NCI-H2196 treated with DMSO at 0.1 percent for 48 hours (cell line): Measurements from ENCODE around the gene OR10H1.
"Not testable (repeated sequence)": the region's sequence is repeated elsewhere in the genome, so short reads cannot be mapped to it uniquely, and the experiment has no call there.

Source experiments
- DNase-seq: peaks from one replicate; lab custom pipeline; 2025; ENCODE audit not compliant: unreplicated experiment; lab: John Stamatoyannopoulos, UW

Gene OR10H1, protein sequence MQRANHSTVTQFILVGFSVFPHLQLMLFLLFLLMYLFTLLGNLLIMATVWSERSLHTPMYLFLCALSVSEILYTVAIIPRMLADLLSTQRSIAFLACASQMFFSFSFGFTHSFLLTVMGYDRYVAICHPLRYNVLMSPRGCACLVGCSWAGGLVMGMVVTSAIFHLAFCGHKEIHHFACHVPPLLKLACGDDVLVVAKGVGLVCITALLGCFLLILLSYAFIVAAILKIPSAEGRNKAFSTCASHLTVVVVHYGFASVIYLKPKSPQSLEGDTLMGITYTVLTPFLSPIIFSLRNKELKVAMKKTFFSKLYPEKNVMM

DNA sequence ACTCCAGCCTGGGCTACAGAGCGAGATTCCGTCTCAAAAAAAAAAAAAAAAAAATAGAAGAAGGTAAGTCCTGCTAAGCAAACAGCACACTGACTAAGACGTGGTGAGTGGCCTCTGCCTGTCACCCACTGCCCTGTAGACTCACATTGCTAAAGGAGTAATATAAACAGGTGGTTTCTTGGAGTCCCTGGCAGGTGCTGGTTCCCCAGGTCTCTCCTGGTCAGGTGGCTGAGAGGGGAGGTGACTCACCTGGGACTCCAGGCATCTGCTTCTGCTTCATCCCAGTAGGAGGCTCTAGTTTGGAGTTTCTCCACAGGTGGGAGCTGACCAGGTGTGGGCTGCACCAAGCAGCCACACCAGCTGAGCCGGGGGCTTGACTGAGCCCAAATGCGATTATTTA is at the start of gene OR10H1:
OR10H1 (minus strand) TSS at position 359 of the 400 bp plus-strand sequence. CDS start 7,627 bp downstream, outside the sequence.
- peak; percentile 20 for DNase-seq

DNA sequence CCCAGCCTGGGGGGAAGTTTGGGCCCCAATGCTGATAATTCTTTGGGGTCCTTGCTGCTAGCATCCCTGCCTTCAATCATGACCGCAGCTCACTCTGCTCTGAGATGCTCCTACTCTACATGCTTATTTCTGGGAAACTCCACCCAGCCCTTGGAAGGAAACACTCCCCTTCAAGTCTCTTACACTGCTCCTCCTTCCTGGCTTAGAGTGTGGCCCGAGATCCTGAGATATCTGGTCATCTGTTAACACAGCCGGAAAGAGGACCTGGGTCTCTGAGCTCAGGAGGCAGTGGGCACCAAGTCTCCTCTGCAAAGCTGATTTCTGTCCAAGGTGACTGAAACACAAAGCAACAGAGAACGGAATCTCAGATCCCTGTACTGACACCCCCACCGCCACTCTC is 49.4 kb upstream of the OR10H1 start:
- no peak for DNase-seq

DNA sequence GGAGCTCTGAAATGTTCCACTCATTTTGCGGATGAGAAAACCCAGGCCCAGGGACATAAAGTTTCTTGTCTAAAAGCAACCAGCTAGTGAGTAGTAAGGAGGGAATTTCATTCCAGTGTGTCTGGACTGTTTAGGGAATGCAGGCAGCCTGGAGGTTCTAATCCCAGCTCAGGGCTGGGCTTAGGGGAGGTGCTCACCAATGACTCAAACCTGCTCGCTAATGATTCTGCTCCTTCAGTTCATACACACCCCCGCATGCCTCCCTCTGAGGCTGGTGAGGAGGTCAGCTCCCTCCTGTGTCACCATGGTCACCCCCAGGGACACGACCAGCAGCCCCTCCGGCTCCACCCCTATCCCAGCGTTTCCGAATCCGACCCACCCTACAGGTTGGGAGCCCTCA is 47.8 kb upstream of the OR10H1 start:
- no peak for DNase-seq

DNA sequence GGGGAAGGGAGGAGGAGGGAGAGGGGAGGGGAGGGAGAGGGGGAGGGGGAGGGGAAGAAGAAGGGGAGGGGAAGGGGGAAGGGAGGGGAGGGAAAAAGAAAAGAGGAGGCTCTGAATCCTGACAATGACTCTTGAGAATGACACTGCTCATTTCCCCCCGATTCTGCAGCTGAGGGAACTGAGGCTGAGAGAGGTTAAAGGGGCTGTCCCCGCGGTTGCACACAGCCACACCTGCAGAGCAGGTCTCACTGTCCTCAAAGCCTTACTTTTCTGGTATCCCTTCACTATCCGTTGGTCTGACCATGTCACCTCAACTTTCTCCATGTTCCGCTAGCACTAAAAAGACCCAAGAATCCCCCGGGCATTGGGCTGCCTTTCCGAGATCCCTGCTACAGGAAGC is 47.0 kb upstream of the OR10H1 start:
- DNase-seq, result no peak

DNA sequence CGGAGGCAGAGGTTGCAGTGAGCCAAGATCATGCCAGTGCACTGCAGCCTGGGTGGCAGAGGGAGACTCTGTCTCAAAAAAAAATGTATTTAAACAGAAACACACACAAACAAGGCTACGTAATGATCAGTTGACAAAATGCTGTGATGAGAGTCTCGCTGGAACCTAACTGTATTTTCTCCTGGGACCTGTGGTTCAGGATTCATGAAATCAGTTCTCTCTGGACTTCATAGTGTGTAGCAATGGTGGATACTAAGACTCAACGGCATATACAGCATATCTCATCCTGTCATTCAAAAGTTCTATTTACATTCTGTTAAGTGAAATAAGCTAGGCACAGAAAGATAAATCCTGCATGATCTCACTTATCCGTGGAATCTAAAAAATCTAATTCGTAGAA is 45.1 kb upstream of the OR10H1 start:
- no peak for DNase-seq

DNA sequence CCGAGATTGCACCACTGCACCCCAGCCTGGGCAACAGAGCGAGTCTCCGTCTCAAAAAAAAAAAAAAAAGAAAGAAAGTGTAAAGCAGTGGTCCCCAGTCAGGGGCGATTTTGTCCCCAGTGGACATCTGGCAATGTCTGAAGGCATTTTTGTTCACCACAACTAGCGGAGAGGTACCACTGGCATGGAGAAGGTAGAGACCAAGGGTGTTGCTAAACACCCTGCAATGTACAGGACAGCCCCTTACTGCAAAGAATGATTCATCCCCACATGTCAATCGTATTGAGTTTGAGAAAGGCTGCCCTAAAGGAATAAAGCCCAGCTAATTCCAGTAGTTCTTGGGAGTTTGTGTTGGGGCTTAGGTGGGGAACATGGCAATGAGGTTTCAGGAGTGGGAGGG is 43.7 kb upstream of the OR10H1 start:
- no peak for DNase-seq

DNA sequence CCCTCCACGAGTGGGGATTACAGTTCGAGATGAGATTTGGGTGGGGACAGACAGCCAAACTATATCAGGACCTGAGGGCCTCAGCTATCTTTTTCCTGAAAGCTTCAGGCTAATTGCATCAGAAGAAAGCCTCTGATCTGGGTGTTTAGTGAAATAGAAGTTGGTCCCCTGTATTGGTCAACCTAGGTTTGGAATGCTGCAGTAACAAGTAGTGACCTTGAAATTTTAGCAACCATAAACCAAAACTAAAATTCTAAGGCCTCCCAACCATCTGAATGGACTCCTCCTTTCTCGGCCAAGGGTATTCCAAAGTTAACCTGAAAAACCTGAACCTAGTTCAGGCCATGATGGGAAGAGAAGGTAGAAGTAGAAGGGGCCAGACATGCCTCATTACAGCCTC is 34.9 kb upstream of the OR10H1 start:
- no peak for DNase-seq

DNA sequence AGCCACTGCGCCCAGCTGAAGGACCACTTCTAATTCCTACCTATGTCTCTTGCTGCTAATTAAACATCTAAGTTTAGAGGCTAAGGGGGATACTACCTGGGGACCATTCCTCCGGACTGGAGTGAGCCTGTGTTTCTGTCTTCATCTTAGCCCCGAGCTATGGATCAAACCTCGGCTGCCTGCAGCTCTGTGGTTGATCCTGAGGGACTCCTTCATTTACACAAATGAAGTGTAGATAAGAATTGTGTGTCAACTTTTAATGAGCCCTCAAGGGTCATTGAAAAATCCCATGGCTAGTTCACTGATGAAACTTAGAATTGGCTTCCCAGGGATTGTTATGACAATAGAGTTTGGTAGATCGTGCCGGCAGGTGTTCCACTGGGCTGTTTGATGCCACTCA is 31.5 kb upstream of the OR10H1 start:
- DNase-seq, result no peak

DNA sequence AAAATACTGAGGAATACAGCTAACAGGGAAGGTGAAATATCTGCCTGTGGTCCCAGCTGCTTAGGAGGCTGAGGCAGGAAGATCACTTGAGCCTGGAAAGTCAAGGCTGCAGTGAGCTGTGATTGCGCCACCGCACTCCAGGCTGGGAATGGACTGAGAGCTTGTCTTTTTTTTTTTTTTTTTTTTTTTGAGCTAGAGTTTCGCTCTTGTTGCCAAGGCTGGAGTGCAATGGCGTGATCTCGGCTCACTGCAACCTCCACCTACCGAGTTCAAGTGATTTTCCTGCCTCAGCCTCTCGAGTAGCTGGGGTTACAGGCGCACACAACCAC is 28.4 kb upstream of the OR10H1 start:
- not testable (repeated sequence) for DNase-seq

DNA sequence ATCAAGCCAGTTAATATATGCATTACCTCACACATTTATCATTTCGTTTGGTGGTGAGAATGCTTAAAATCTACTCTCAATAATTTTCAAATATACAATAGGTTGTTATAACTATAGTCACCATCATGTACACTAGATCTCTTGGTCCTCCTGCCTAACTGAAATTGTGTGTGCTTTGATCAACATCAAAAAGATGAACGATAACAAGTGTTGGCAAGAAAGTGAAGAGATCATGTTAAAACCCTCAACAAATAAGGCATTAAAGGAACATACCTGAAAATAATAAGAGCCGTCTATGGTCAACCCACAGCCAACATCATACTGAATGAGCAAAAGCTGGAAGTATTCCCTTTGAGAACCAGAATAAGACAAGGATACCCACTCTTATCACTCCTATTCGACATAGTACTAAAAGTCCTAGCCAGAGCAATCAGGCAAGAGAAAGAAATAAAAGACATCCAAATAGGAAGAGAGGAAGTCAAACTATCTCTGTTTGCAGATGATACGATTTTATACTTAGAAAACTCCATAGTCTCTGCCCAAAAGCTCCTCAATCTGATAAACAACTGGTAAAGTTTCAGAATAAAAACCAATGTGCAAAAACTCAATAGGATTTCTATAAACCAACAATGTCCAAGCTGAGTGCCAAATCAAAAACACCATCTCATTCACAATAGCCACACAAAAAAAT is 27.9 kb upstream of the OR10H1 start:
- no peak for DNase-seq

DNA sequence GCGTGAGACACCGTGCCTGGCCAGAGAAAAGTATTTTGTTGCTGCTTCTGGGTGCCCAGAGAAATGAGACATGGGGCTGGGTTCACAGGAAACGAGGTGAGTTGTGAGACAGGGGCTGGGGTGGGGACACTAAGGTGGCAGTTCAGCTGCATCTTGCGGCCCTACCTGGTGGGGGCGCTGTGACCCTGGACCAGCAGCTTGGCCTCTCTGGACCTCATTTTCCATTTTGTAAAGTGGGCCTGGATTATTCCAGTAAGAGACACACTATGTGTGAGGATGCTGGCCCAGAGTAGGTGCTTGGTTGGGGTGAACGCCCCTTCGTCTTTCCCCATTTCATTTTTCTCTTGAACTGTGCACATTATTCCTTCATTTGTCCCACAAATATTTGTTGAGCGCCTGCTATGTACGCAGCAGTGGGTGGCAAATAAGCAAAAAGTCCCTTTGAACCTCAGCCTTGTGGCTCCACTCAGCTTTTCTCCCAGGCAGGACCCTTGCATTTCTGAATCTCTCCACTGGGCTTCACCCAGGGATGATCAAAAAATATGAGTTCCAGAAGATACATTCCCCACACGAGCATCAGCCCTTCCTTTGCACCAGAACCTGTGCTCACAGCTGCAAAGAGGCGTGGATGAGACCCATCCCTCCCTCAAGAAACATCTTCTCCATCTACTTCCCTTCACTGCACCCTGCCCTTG is 26.6 kb upstream of the OR10H1 start:
- no peak for DNase-seq

DNA sequence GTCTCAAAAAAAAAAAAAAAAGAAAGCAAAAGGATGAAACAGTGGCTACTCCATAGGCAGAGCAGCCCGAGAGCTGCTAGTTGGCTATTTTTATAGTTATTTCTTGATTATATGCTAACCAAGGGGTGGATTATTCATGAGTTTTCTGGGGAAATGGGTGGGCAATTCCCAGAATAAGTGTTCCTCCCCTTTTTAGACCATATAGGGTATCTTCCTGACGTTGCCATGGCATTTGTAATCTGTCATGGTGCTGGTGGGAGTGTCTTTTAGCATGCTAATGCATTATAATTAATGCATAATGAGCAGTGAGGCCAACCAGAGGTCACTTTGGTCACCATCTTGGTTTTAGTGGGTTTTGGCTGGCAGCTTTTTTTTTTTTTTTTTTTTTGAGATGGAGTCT is 25.4 kb upstream of the OR10H1 start:
- no peak for DNase-seq

DNA sequence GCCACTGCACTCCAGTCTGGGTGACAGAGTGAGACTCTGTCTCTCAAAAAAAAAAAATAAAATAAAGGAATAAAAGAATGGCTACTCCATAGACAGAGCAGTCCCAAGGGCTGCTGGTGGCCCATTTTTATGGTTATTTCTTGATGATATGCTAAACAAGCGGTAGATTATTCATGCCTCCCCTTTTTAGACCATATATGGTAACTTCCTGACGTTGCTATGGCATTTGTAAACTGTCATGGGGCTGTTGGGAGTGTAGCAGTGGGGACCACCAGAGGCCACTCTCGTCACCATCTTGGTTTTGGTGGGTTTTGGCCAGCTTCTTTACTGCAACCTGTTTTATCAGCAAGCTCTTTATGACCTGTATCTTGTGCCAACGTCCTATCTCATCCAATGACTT is 24.4 kb upstream of the OR10H1 start:
- not testable (repeated sequence) for DNase-seq

DNA sequence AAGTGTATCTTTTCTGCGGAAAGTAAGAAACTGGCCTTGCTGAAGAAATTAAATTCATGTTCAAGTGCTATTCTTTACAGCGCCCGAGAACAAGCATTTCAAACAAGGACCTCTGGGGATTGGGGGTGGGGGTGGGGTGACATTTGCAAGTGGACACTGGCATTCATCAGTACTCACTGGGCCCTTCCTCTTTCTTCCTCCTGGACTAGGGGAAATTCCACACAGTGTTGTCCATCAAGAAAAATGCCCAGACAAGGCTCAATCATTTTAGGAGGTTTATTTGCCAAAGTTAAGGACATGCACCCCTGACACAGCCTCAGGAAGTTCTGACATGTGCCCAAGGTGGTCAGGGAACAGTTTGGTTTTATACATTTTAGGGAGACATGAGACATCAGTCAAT is 22.9 kb upstream of the OR10H1 start:
- no peak for DNase-seq

DNA sequence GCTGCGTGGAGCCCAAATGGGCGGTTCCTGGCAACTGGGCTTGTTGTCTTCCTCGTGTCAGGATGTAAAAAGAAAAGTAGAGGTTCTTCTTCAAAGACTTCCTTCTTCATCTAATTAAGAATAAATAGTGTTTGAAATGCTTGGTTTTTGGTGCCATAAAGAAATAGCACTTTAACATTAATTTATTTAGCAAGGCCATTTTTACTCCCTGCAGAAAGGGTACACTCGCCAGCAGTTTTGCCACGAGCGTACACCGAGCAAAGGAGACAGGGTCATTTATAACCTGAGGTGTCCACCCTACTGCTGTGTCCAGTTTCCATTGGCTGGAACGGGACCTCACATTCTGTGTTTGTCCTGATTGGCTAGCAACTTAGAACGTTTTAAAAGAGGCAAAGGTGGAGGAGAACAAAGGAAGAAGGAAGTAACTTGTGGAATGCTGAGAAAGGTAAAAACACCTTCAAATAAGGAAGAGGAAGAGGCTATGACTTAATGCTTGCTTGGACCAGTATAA is 21.8 kb upstream of the OR10H1 start:
- DNase-seq, result peak; percentile 75

DNA sequence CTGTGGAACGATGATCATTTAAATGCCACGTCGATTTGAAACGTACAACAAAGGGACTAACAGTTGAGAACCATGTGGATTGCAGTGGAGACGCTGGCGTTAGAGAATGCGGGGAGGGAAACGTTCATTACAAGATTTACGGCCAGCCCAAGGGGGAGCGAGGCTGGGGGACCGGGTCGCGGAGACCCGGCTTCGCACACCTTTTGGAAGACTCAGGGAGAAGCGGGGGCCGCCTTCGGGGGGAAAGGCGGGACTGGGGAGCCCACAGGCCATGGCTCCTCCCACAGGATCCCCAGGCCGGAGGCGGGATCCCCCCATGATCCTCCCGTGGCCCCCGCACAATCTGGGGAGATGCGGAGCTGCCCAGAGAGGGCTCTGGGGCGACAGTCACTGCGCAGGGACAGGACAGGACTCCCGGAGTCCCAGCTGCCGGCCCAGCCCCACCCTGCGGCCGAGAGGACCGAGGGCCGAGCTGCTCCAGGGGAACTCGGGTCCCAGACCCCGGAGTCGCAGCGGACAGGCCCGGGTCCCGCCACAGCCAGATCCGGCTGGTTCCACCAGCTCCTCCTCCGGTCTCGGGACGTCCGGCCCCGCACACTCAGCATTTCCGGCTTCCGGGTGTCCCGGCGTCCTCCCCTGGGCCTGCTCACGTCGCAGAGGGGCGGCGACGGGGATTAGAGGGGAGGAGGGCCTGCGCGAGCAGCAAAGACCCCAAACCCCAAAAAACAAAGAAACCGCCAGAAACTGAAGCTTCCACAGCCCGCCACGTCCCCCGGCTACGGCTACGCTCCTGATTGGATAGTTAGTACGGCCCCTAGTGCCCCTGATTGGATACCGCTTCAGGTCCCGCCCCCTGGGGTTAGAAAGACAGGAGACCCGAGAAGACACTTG is 21.1 kb upstream of the OR10H1 start:
- DNase-seq, result peak; percentile 92

DNA sequence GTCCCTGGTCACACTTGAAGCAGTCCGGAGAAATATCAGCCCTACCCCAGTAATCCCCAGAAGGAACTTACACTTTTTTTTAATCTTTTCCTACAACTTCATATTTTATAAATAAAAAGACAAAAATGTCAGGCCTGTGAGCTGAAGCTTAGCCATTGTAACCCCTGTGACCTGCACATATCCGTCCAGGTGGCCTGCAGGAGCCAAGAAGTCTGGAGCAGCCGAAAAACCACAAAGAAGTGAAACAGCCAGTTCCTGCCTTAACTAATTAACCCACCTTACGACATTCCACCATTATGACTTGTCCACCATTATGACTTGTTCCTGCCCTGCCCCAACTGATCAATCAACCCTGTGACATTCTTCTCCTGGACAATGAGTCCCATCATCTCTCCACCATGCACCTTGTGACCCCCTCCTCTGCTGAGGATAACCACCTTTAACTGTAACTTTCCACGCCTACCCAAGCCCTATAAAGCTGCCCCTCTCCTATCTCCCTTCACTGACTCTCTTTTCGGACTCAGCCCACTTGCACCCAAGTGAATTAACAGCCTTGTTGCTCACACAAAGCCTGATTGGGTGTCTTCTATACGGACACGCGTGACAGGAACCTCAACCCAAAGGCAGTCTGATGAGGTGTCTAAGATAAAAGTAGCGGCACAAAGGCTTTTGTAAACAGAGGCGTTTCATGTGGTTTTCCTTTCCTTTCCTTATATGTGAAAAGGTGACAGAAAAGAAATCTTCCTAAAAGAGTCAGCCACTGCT is 20.3 kb upstream of the OR10H1 start:
- DNase-seq, result not testable (repeated sequence)

DNA sequence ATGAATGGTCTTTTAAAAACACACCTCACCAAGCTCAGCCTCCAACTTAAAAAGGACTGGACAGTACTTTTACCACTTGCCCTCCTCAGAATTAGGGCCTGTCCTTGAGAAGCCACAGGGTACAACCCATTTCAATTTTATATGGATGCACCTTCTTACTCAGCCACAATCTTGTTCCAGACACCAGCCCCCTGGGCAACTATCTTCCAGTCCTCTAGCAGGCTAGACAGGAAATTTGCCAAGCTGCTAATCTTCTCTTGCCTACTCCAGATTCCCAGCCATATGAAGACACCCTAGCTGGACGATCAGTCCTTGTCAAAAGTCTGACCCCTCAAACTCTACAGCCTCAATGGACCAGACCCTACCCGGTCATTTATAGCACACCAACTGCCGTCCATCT is 18.8 kb upstream of the OR10H1 start:
- DNase-seq, result not testable (repeated sequence)

DNA sequence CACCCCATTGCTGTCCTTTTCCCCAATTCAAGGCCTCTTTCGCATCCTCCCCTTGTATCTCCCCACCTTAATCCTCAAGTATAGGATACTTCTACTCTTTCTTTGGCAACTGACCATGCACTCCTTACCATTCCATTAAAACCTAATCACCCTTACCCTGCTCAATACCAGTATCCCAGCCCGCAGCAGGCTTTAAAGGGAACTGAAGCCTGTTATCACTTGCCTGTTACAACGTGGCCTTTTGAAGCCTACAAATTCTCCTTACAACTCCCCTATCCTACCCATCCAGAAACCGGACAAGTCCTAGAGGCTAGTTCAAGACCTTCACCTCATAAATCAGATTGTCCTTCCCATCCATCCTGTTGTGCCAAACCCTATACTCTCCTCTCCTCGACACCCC is 16.2 kb upstream of the OR10H1 start:
- no peak for DNase-seq

DNA sequence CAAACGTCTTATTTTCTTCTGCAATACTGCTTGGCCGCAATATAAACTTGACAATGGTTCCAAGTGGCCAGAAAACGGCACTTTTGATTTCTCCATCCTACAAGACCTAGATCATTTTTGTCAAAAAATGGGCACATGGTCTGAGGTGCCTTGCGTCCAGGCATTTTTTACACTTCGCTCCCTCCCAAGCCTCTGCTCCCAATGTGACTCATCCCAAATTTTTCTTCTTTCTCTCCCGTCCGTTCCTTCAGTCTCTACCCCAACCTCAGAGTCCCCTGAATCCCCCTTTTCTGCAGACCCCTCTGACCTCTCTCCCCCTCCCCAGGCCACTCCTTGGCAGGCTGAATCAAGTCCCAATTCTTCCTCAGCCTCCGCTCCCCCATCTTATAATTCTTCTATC is 14.3 kb upstream of the OR10H1 start:
- no peak for DNase-seq
